HG02763 (cell line): Measurements from ENCODE around the gene ORAI1.
"Not testable (repeated sequence)": the region's sequence is repeated elsewhere in the genome, so short reads cannot be mapped to it uniquely, and the experiment has no call there.

ENCODE experiments used
- ATAC-seq: cut with Tn5 transposase; IDR thresholded peaks from one replicate; pipeline ENCODE4 v1.9.1; 2021; ENCODE audit warnings: mild to moderate bottlenecking, moderate library complexity; ENCODE audit not compliant: unreplicated experiment

Gene ORAI1

GRCh38 chr12:121641343-121641630 lies 15.0 kb downstream of the ORAI1 start:
- ATAC-seq: no peak

GRCh38 chr12:121648458-121649028 lies 22.2 kb downstream of the ORAI1 start:
- ATAC-seq: no peak

- ATAC-seq: no peak
Measured at GRCh38 chr12:121649322-121649721, 23.0 kb downstream of the ORAI1 start.

GRCh38 chr12:121649819-121650353 lies 23.6 kb downstream of the ORAI1 start:
- ATAC-seq: no peak

GRCh38 chr12:121651320-121651719 lies 25.0 kb downstream of the ORAI1 start:
- no peak for ATAC-seq

- ATAC-seq: no peak
Measured at GRCh38 chr12:121652767-121653497, 26.6 kb downstream of the ORAI1 start.

- no peak for ATAC-seq
Measured at GRCh38 chr12:121653999-121654398, 27.7 kb downstream of the ORAI1 start.

GRCh38 chr12:121656122-121656521 lies 29.8 kb downstream of the ORAI1 start:
- ATAC-seq: no peak

GRCh38 chr12:121657305-121658008 lies 31.1 kb downstream of the ORAI1 start:
- ATAC-seq: no peak

GRCh38 chr12:121661353-121662105 lies 35.2 kb downstream of the ORAI1 start:
- not testable (repeated sequence) for ATAC-seq

GRCh38 chr12:121663610-121663929 lies 37.2 kb downstream of the ORAI1 start:
- ATAC-seq: no peak

GRCh38 chr12:121666829-121667228 lies 40.5 kb downstream of the ORAI1 start:
- ATAC-seq: not testable (repeated sequence)

GRCh38 chr12:121668750-121669520 lies 42.6 kb downstream of the ORAI1 start:
- no peak for ATAC-seq

GRCh38 chr12:121669521-121669900 lies 43.2 kb downstream of the ORAI1 start, which contains the start of gene MORN3:
TSS of gene MORN3 (minus strand) at chr12:121669654. CDS start at chr12:121669483, 171 bp downstream.
- no peak for ATAC-seq

- no peak for ATAC-seq
Measured at GRCh38 chr12:121673013-121673511, 46.7 kb downstream of the ORAI1 start.

GRCh38 chr12:121676190-121676589 lies 49.9 kb downstream of the ORAI1 start:
- ATAC-seq: no peak

- no peak for ATAC-seq
Measured at GRCh38 chr12:121678305-121678704, 52.0 kb downstream of the ORAI1 start.

GRCh38 chr12:121678716-121679300 lies 52.5 kb downstream of the ORAI1 start:
- no peak for ATAC-seq

GRCh38 chr12:121679661-121680197 lies 53.4 kb downstream of the ORAI1 start:
- not testable (repeated sequence) for ATAC-seq

GRCh38 chr12:121688966-121689365 lies 62.6 kb downstream of the ORAI1 start:
- ATAC-seq: no peak
